ENCODE results near the gene PTPRN2. TPM values are rescaled to one million over a fixed set of nuclear protein-coding genes. Genes with fewer than 3 reads are reported as not detected.

Gene PTPRN2
- total RNA-seq, 2 experiments from 2014 or later: 0.70 TPM; not detected in 1

DNA sequence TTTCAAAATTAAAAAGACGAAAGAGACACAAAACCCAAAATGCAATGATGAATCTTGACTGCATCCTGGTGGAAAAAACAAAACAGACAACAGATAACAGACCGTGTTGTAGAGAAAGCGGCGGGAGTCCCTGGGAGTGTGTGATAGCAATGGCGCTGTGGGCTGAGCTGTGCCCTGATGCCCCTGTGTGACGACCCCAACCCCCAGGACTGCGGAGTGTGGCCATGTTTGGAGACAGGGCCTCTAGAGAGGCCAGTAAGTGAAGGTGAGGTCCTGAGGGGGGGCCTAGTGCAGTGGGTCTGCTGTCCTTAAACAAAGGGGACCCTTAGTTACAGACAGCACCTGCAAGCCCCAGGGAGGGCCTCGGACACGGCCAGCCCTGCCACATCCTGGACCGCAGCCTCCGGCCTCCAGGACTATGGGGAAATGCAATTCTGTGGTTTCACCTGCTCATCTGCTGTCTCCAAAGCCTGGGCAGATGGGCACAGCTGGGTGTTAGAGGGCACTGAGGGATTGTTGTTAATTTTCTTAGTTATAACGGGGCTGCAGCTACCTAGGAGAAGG is 973.1 kb downstream of the PTPRN2 start:
- POLR2A ChIA-PET: interaction anchor here (0.6 kb wide), 1 partner anchor 477 kb away, joined by 4 read pairs; no protein-coding TSS in a partner anchor
- DNase-seq (ENCODE audit: low spot score): no peak
- Histone ChIP-seq H3K79me2 (ENCODE audit: insufficient read depth, low read depth, low read length) (no peaks in the 10 kb centered on the region), H2AFZ (ENCODE audit: low read length) (no peak overlapping the region), H3K4me2 (ENCODE audit: low read length) (no peak overlapping the region), H3K9me3 (ENCODE audit: low read length) (no peaks in the 10 kb centered on the region), H3K9me2 (ENCODE audit: insufficient read depth, low read length) (no peaks in the 10 kb centered on the region), H3K4me1 (ENCODE audit: insufficient read depth, low read length, poor library complexity, severe bottlenecking) (no peaks in the 10 kb centered on the region), H3K4me3 (ENCODE audit: low read depth, low read length, poor library complexity, severe bottlenecking) (no peak overlapping the region), H3K36me3 (ENCODE audit: insufficient read depth, low read length) (no peaks in the 10 kb centered on the region), H4K20me1 (ENCODE audit: insufficient read depth, low read length) (no peaks in the 10 kb centered on the region), H3K27ac (ENCODE audit: low read depth, low read length, poor library complexity, severe bottlenecking) (no peak overlapping the region)
- intact Hi-C loops (cut with micrococcal nuclease; ENCODE audit: unreplicated experiment): no loop called here
- BruUV-seq (replicated peaks): no TSS peak
- no peak for TF ChIP-seq EZH2phosphoT487 (IDR thresholded peaks at IDR 0.05; ENCODE audit: borderline replicate concordance, low read depth, low read length)
- TF ChIP-seq, protein P1, sequence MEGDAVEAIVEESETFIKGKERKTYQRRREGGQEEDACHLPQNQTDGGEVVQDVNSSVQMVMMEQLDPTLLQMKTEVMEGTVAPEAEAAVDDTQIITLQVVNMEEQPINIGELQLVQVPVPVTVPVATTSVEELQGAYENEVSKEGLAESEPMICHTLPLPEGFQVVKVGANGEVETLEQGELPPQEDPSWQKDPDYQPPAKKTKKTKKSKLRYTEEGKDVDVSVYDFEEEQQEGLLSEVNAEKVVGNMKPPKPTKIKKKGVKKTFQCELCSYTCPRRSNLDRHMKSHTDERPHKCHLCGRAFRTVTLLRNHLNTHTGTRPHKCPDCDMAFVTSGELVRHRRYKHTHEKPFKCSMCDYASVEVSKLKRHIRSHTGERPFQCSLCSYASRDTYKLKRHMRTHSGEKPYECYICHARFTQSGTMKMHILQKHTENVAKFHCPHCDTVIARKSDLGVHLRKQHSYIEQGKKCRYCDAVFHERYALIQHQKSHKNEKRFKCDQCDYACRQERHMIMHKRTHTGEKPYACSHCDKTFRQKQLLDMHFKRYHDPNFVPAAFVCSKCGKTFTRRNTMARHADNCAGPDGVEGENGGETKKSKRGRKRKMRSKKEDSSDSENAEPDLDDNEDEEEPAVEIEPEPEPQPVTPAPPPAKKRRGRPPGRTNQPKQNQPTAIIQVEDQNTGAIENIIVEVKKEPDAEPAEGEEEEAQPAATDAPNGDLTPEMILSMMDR (conservative IDR thresholded peaks at IDR 0.05; ENCODE audit: low read length): no peak
- CTCF ChIA-PET (ENCODE audit: unreplicated experiment): no interaction called here

GRCh38 chr7:157613575-157614322 is 973.9 kb downstream of the PTPRN2 start:
- H3K79me2 ChIP-seq (ENCODE audit: insufficient read depth, low read depth, low read length): no peaks in the 10 kb centered on the region
- no TSS peak for BruUV-seq (replicated peaks)
- no peaks in the 10 kb centered on the region for H3K36me3 ChIP-seq (ENCODE audit: insufficient read depth, low read length)
- no peaks in the 10 kb centered on the region for H3K4me1 ChIP-seq (ENCODE audit: insufficient read depth, low read length, poor library complexity, severe bottlenecking)
- H2AFZ ChIP-seq (ENCODE audit: low read length): no peak overlapping the region
- no peak for DNase-seq (ENCODE audit: low spot score)
- H3K4me3 ChIP-seq (ENCODE audit: low read depth, low read length, poor library complexity, severe bottlenecking): no peak overlapping the region
- no peaks in the 10 kb centered on the region for H4K20me1 ChIP-seq (ENCODE audit: insufficient read depth, low read length)
- H3K27ac ChIP-seq (ENCODE audit: low read depth, low read length, poor library complexity, severe bottlenecking): no peak overlapping the region
- H3K9me3 ChIP-seq (ENCODE audit: low read length): no peaks in the 10 kb centered on the region
- ChIA-PET CTCF (ENCODE audit: unreplicated experiment) (no interaction called here), POLR2A (no interaction called here)
- H3K9me2 ChIP-seq (ENCODE audit: insufficient read depth, low read length): no peaks in the 10 kb centered on the region
- intact Hi-C loops (cut with micrococcal nuclease; ENCODE audit: unreplicated experiment): no loop called here
- no peak overlapping the region for H3K4me2 ChIP-seq (ENCODE audit: low read length)
- TF ChIP-seq, protein P1 (conservative IDR thresholded peaks at IDR 0.05; ENCODE audit: low read length): no peak
- TF ChIP-seq EZH2phosphoT487 (IDR thresholded peaks at IDR 0.05; ENCODE audit: borderline replicate concordance, low read depth, low read length): no peak

All from OCI-LY7 (cell line).